Measurements from ENCODE around the gene BOC. TPM values are rescaled to one million over a fixed set of nuclear protein-coding genes. Genes with fewer than 3 reads are reported as not detected.

Gene BOC
- total and polyA plus RNA-seq, 8 donors = 4.9 to 19.5 (median 9.9) TPM

- H3K4me1 ChIP-seq = no peaks in the 10 kb centered on the region
- no peak for TF ChIP-seq CTCF (IDR thresholded peaks at IDR 0.05)
Observed at GRCh38 chr3:113194823-113195401, 16.4 kb upstream of the BOC start.

GRCh38 chr3:113200351-113200750 lies 11.0 kb upstream of the BOC start:
- no peaks in the 10 kb centered on the region for H3K9me3 ChIP-seq
- ATAC-seq (no peak), FAIRE-seq (no peak)

More at GRCh38 chr3:113194823-113195401, 16.4 kb upstream of the BOC start:
- no peak for DNase-seq
- intact Hi-C loops (cut with DNase I) = no loop called here
- no peak for FAIRE-seq
- 81 to 87% methylated on average over 4 of the region's 4 CpGs for WGBS, 2 donors
- Histone ChIP-seq H3K27me3 (no peaks in the 10 kb centered on the region), H3K4me3 (no peak overlapping the region), H3K36me3 (no peaks in the 10 kb centered on the region), H3K9me3 (no peaks in the 10 kb centered on the region), H3K27ac (no peak overlapping the region)
- ATAC-seq = peak in 2 of 4 donors; percentile 49 to 60

GRCh38 chr3:113200946-113201345 lies 10.4 kb upstream of the BOC start:
- FAIRE-seq (no peak), ATAC-seq (no peak), DNase-seq (no peak)
- Histone ChIP-seq H3K27me3 (no peaks in the 10 kb centered on the region), H3K9me3 (no peaks in the 10 kb centered on the region), H3K27ac (no peak overlapping the region), H3K4me3 (no peak overlapping the region), H3K4me1 (no peaks in the 10 kb centered on the region), H3K36me3 (no peaks in the 10 kb centered on the region)
- TF ChIP-seq CTCF (IDR thresholded peaks at IDR 0.05) = no peak
- WGBS, 2 donors = 47 to 48% methylated on average over 1 of the region's 1 CpG
- intact Hi-C loops (cut with DNase I) = no loop called here

More at GRCh38 chr3:113200351-113200750, 11.0 kb upstream of the BOC start:
- Histone ChIP-seq H3K4me3 (no peak overlapping the region), H3K27me3 (no peaks in the 10 kb centered on the region), H3K27ac (no peak overlapping the region), H3K4me1 (no peaks in the 10 kb centered on the region), H3K36me3 (no peaks in the 10 kb centered on the region)
- DNase-seq = no peak
- no peak for TF ChIP-seq CTCF (IDR thresholded peaks at IDR 0.05)
- intact Hi-C loops (cut with DNase I) = no loop called here

- Histone ChIP-seq H3K36me3 (no peaks in the 10 kb centered on the region), H3K27me3 (no peaks in the 10 kb centered on the region), H3K4me1 (no peaks in the 10 kb centered on the region), H3K4me3 (no peak overlapping the region), H3K27ac (no peak overlapping the region), H3K9me3 (no peaks in the 10 kb centered on the region)
- no peak for FAIRE-seq
- no peak for DNase-seq
- TF ChIP-seq CTCF (IDR thresholded peaks at IDR 0.05) = no peak
- WGBS, 2 donors = 68 to 74% methylated on average over 6 of the region's 6 CpGs
- no peak for ATAC-seq
- intact Hi-C loops (cut with DNase I) = no loop called here
Observed at GRCh38 chr3:113204371-113204770, 7.0 kb upstream of the BOC start.

- ATAC-seq (no peak), DNase-seq (no peak), FAIRE-seq (no peak)
- no peak for TF ChIP-seq CTCF (IDR thresholded peaks at IDR 0.05)
- H3K4me3 ChIP-seq = no peak overlapping the region
- H3K27ac ChIP-seq = no peak overlapping the region
- no peaks in the 10 kb centered on the region for H3K27me3 ChIP-seq
- WGBS, 2 donors = 83 to 85% methylated on average over 2 of the region's 2 CpGs
- H3K4me1 ChIP-seq = no peaks in the 10 kb centered on the region
- H3K9me3 ChIP-seq = no peaks in the 10 kb centered on the region
- intact Hi-C loops (cut with DNase I) = no loop called here
- no peaks in the 10 kb centered on the region for H3K36me3 ChIP-seq
Observed at GRCh38 chr3:113205481-113205880, 5.9 kb upstream of the BOC start.
